HS-5 (cell line): ENCODE measurements around the gene RGS13.
"Not testable (repeated sequence)": the region's sequence is repeated elsewhere in the genome, so short reads cannot be mapped to it uniquely, and the experiment has no call there.

Experiments used
- DNase-seq: peaks from one replicate; pipeline ENCODE4 v3.0.0-alpha.2; 2012; ENCODE audit warnings: low read depth

RGS13 gene

DNA sequence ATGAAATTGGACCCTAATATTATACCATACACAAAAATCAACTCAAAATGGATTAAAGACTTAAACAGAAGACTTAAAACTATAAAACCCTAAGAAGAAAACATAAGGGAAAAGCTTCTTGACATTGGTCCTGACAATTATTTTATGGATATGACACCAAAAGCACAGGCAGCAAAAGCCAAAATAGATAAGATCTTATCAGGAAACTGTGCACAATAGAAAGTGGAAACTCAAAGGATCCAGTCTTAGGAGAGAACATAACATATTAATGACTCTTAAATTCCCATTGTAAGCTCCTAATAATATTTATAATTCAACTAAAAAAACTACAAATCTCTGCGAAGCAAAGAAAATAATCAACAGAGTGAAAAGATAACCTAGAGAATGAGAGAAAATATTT is 39.8 kb downstream of the RGS13 start:
- DNase-seq, result no peak

DNA sequence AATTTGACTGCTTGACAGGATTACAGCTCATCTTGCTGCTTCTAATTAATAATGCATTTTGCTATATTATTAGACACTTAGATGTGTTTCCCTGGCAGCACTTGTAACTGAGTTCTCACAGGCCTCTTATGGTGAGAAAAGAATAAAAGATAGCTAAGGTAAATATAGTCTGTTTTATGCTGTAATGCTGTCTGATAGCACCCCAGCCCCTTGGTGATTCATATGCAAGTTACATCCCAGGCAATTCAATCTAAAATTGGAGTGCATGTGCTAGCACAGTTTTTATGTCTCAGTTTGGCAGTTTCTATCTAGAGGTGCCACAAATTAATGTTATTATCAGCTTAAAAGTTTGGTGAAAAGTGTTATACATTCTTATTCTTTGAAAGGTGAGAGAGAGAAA is 42.2 kb downstream of the RGS13 start:
- DNase-seq, result no peak

DNA sequence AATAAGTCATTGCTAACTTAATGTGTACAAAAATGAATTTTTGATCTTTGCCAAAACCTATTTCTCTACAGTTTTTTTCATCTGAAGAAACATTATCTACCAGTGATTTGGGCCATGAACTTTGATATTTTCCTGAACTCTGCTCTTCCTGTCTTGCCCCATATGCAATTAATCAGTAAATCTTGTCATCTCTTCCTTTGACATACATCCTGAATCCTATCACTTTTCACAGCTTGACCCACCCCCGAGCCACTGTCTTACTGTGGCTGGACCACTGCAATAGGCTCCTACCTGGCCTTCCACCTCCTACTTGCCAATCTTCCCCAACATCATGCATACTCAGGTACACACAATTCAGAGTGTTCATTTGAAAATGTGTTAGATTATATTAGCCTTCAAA is 46.4 kb downstream of the RGS13 start:
- no peak for DNase-seq

DNA sequence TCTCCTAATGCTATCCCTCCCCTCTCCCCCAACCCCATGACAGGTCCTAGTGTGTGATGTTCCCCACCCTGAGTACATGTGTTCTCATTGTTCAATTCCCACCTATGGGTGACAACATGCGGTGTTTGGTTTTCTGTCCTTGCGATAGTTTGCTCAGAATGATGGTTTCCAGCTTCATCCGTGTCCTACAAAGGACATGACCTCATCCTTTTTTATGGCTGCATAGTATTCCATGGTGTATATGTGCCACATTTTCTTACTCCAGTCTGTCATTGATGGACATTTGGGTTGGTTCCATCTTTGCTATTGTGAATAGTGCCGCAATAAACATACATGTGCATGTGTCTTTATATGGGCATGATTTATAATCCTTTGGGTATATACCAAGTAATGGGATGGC is 47.1 kb downstream of the RGS13 start:
- DNase-seq, result not testable (repeated sequence)

DNA sequence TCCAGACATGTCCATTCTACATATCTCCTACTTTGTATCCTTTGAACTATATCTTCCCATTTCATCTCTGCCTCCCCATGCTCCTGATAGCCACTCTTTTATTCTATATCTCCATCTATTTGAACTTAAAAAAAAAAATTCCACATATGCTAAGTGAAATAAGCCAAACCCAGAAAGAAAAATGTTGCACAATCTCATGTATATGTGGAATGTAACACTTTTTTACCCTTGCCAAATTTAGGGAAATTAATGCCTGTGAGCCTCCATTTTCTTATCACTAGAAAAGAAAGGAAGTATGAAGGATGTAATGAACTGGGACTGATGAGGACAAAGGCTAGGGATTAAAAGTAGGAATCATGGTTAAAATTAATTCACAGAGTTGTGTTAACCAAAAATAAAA is 53.5 kb downstream of the RGS13 start:
- DNase-seq, result no peak

DNA sequence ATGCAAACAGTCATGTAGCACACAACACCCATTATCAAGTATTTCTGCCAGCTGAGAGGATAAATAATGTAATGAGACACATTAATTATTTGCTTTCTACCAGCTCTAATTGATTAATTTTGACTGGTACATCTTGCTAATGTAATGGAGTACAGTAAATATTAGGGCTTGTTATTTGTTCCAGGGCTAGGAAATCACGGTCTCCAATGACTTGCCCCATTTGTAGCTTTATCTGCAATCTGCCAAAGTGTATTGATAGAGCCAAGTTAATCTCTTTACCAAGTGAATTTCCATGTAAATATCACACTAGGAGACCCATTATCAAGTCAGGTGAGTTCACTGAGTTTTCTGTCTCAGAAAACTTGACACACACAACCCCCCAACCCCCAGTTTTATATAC is 55.1 kb downstream of the RGS13 start:
- no peak for DNase-seq

DNA sequence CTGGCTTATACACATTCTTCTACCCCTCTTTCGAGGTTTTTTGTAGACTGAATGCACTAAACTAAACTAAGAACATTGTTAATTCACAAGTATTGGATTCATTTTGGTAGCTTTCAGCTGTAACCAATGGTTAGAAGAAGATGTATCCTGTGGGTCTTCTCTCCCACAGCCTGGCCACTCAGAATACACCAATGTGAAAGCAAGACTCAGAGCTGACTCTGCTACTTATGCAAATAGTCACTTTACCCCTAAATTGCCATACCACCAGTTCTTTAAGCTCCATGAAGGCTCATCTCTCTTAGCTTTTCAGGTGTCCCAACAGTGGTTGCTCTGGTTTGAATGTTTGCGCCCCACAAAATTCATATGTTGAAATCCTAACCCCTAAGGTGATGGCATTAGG is 60.1 kb downstream of the RGS13 start:
- no peak for DNase-seq

DNA sequence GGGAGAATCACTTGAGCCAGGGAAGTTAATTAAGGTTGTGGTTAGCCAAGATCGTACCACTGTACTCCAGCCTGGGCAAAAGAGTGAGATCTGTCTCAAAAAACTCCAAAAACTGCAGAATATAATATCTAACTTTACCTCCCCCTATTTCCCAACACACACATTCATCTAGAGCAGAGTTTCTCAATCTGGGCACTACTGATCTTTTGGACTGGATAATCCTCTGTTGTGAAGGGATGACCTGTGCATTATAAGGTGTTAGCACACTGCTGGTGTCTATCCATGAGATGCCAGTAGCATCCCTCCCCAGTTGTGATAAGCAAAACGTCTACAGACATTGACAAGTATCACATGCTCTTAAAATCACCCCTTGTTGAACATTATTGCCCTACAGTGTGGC is 61.8 kb downstream of the RGS13 start:
- no peak for DNase-seq

DNA sequence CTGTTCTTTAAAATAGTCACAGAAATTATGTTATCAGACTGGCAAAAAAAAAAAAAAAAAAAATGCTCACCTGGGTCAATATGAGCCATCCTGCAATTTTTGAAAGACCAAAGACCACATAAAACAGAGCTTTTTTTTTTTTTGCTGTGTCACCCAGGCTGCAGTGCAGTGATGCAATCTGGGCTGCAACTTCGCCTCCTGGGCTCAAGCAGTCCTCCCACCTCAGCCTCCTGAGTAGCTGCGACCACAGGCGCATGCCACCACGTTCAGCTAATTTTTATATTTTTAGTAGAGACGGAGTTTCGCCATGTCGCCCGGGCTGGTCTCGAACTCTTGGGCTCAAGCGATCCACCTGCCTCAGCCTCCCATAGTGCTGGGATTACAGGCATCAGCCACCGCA is 62.8 kb downstream of the RGS13 start:
- DNase-seq, result no peak

DNA sequence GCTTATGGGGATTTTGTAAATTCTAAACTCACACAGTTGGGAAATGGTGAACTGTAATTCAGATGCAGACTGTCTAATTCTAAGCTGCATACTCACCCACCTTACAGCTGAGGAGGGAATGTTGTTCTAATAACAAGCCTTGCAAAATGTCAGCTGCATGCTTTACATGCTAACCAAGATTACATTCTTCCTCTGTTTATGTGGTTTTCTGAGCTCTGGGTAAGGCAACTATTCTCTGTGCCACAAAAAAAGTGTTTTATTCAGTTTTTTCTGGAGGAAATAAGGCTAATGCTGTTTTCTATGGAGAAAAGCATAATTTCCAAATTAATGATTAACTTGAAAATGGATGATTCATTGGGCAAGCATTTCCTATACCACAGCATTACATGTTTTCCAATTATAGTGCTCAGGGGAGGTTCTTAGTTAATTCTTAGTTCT is 64.9 kb downstream of the RGS13 start:
- DNase-seq, result peak; percentile 60

DNA sequence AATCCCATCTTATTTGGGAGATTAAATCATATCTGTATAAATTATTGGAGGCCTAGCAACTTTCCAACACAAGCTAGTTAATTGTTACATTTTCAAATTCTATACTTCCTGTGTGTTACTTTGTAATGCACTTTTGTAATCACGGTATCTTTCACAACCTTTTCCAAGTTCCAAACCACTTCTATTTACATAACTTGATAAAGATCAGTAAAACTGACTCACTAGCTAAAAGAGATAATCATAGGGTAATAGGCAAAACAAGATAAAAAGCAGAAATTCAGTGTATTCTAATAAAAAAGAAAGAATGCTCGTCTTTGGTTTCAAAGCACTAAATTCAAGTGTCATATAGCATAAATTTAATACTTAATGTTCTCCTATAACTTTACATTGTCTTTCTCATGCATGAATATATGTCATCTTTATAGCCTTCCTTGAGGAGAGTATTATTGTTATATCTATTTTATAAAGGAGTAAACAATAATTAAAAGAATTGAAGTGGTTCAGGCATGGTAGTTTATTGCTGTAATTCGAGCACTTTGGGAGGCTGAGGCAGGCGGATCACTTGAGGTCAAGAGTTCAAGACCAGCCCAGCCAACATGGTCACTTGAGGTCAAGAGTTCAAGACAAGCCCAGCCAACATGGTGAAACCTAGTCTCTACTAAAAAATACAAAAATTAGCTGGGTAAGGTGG is 66.4 kb downstream of the RGS13 start:
- peak; percentile 60 for DNase-seq

DNA sequence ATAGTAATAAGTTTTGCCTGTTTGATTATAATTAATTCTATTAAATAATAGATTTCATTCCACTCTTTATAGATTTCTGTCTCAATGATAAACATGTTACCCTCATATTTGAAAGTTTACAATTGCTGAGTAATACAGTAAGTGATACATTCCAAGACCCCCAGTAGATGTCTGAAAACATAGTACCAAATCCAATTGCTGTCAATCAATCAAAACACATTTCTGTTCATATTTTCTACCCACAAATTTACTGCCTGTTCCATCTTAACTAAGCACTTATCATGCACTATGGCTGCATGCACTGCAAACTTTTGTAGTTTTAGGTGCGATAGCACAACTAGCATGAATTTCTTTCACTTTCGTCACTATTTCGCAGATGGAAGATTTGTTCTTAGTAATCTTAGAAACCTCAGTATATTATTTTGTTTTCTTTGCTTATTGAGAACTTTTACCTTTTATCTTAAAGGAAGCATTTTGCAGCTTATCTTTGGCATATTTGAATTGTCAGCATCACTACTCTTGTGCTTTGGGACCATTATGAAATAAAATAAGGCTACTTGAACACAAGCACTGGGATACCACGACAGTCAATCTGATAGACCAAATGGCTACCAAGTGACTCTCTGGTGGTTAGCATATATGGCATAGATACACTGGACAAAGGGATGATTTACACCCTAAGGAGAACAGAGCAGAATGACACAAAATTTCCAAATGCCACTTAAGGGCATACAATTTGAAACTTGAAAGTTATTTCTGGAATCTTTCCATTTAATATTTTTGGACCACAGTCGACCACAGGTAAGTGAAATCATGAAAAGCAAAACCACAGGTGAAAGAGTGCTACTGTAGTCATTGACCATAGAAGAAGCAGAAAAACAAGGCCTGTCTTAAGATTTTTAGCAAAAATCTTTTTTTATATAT is 67.6 kb downstream of the RGS13 start:
- DNase-seq, result no peak

DNA sequence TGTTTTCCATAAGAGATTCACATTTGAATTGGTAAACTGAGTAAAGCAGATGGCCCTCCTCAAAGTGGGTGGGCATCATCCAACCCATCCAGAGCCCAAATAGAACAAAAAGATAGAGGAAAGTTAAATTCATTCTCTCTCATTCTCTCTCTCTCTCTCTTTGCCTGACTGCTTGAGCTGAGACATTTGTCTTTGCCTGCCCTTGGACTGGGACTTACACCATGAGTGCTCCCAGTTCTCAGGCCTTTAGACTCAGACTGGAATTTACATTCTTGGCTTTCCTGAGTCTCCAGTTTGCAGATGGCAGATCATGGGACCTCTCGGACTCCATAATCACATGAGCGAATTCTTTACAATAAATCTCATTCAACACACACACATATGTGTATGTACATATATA is 69.6 kb downstream of the RGS13 start:
- DNase-seq, result no peak

DNA sequence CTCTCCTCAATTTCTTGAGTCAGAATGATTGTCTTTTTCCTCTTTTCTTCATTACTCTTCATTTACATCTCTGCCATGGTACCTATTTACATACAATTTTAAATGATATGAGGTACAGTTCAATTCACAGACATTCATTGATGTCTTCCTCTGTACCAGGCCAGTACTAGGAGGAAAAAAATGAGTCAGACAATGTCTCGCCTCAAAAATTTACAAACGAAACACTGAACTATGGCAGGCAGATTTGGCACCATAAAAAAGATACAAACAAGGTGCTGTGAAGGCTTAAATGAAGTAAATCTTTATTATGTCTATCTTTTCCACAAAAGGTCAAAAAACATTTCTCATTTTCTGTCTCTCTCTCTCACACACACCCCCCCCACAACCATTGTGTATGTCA is 71.0 kb downstream of the RGS13 start:
- no peak for DNase-seq

DNA sequence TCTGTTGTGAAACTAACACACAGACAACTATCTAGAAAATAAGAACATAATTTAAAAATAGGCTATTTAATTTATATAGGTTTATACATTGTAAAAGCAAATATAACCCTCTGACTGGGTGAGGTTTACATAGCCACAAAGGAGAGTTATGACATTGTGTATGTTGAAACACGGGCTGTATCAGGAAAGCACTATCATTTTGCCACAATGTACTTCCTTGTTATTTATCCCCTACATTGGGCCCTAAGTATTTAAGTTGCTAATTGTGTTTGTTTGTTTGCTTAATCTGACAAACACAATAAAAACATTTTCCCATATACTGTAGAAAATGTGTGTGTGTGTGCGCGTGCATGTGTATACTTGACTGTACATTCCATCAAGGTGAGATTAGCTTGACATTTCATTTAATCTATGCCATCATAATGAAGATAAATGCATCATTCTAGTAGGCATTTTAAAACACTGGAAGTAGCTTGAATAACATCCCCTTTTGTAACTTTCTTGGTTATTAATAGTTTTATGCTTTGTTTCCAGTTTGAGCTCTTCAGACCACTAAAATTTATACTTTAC is 72.1 kb downstream of the RGS13 start:
- DNase-seq, result no peak

DNA sequence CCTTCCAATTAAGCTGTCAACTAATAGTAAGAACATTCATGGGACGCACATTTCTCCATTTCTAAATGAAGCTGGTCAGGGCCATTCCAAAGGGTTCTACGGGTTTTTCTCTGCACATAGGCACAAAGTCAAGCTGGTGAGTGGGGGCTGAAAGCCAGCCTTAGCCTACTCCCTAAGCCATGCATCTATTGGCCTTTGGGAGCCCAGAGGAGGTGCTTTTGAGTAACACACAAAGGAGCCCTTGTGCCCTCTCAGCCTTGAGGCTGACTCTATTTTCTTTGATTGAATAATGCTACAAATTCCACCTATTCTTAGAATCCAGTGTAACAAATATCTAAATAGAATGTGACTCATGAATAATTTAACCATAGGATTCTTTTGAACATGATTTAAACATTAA is 73.6 kb downstream of the RGS13 start:
- DNase-seq, result no peak
